CD4-positive, alpha-beta T cell treated with Interferon gamma for 1 hour (primary cell): ENCODE measurements around the gene SSC5D.
"Not testable (repeated sequence)": the region's sequence is repeated elsewhere in the genome, so short reads cannot be mapped to it uniquely, and the experiment has no call there.

Experiments used
- DNase-seq: peaks from one replicate; pipeline ENCODE4 v3.0.0-alpha.2; 2020

SSC5D gene

GRCh38 chr19:55487924-55488687, at the start of gene SSC5D:
SSC5D (plus strand) TSS chr19:55488436; CDS start chr19:55488590, 154 bp downstream.
- no peak for DNase-seq

GRCh38 chr19:55439052-55439451, 49.2 kb upstream of the SSC5D start:
- no peak for DNase-seq

- DNase-seq: no peak
These were observed 47.7 kb upstream of the SSC5D start for GRCh38 chr19:55440411-55441105.

- no peak for DNase-seq
These were observed 46.9 kb upstream of the SSC5D start for GRCh38 chr19:55441319-55441691.

- no peak for DNase-seq
These were observed 46.4 kb upstream of the SSC5D start for GRCh38 chr19:55441692-55442321.

GRCh38 chr19:55442372-55442961, 45.8 kb upstream of the SSC5D start:
- no peak for DNase-seq

- DNase-seq: no peak
These were observed 45.0 kb upstream of the SSC5D start, which contains the start of gene SHISA7 for GRCh38 chr19:55443045-55443823. SHISA7 (minus strand) TSS chr19:55443300; CDS start chr19:55442863, 437 bp downstream.

- DNase-seq: no peak
These were observed 44.3 kb upstream of the SSC5D start for GRCh38 chr19:55443824-55444480.

- DNase-seq: no peak
These were observed 43.6 kb upstream of the SSC5D start for GRCh38 chr19:55444646-55445045.

- no peak for DNase-seq
These were observed 42.2 kb upstream of the SSC5D start for GRCh38 chr19:55446060-55446459.

- no peak for DNase-seq
These were observed 40.6 kb upstream of the SSC5D start for GRCh38 chr19:55447421-55448174.

GRCh38 chr19:55448175-55448490, 40.1 kb upstream of the SSC5D start:
- not testable (repeated sequence) for DNase-seq

GRCh38 chr19:55449469-55449868, 38.8 kb upstream of the SSC5D start:
- DNase-seq: no peak

GRCh38 chr19:55451163-55451964, 36.9 kb upstream of the SSC5D start:
- peak; percentile 22 for DNase-seq

GRCh38 chr19:55451965-55452748, 36.1 kb upstream of the SSC5D start:
- DNase-seq: peak; percentile 54

GRCh38 chr19:55452749-55453346, 35.4 kb upstream of the SSC5D start:
- peak; percentile 57 for DNase-seq

GRCh38 chr19:55453511-55454260, 34.5 kb upstream of the SSC5D start:
- DNase-seq: no peak

GRCh38 chr19:55454787-55455243, 33.4 kb upstream of the SSC5D start:
- DNase-seq: peak; percentile 31
